Measurements from ENCODE around the gene ZNF155.
"Not testable (repeated sequence)": the region's sequence is repeated elsewhere in the genome, so short reads cannot be mapped to it uniquely, and the experiment has no call there.

Gene ZNF155

DNA sequence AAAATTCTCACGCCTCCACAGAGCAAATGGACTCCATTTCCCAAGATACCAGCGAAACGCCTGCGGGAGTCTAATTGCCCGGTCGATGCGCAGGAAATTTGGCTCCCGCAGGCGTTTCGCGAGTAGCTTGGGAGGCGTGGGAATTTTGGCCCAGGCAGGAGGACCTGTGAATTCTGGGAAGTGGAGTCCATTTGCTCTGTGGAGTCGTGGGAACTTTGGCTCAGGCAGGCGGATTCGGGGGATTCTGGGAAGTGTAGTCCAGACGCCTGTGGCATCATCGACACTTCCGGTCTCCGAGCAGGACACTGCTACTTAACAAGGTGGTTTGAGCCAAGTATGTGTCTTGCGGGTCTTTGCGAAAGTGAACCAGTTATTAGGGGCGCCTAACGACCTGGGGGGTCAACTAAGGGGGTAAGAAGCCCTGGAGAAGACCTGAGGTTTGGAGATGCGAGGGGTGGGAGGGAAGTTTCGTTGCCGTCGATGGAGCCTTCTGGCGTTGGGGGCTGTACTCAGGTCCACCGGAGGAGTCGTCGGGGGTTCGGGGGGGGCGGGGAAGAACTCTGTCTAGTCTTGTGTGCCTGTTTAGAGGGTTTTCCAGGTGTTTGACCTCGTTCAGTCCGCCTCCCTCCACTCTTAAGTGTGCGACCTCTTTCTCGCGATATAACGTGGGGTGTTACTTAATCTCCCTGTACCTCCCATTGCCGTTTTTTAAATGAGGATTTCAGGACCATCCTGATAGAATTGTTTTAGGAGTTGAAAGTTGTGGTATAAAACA, at the start of gene ZNF155:
Gene ZNF155, plus strand, starts transcription at position 277 of the 775 bp plus-strand sequence. CDS start 4,356 bp downstream, outside the sequence.
- Histone ChIP-seq H3K27ac (peak within 1 kb of the TSS; percentile 19 to 90 (median 76)), H3K4me3 (peak within 1 kb of the TSS; percentile 54 to 81 (median 73))

GRCh38 chr19:43934985-43935708, 48.8 kb upstream of the ZNF155 start, which contains the start of gene ZNF45:
TSS of gene ZNF45 (minus strand) at chr19:43935282. CDS start at chr19:43922185, 13,097 bp downstream.
- peak within 1 kb of the TSS; percentile 47 to 77 (median 65) for H3K4me3 ChIP-seq
- peak within 1 kb of the TSS; percentile 41 to 95 (median 85) for H3K27ac ChIP-seq

DNA sequence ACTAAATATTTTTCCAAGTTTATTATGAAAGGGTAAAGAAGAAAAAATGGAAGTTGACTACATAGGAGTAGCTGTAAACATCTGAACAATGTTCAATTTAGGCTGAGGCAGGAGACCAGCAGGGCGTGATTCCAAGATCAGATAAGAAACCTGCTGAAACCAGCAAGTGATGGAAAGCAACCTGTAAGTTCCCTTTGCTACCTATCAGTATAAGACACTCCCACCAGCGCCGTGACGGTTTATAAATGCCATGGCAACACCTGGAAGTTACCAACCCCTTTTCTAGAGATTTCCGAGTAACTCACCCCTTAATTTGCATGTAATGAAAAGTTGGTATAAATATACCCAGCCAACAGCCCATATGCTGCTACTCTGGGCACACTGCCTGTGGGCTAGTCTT, 47.8 kb upstream of the ZNF155 start:
- H3K4me3 ChIP-seq = no peak overlapping the region
- peak overlapping the region in 1 of 21 experiments; percentile 12 for H3K27ac ChIP-seq

- H3K27ac ChIP-seq = no peak overlapping the region
- H3K4me3 ChIP-seq = no peak overlapping the region
Observed at GRCh38 chr19:43939557-43940260, 44.3 kb upstream of the ZNF155 start.

DNA sequence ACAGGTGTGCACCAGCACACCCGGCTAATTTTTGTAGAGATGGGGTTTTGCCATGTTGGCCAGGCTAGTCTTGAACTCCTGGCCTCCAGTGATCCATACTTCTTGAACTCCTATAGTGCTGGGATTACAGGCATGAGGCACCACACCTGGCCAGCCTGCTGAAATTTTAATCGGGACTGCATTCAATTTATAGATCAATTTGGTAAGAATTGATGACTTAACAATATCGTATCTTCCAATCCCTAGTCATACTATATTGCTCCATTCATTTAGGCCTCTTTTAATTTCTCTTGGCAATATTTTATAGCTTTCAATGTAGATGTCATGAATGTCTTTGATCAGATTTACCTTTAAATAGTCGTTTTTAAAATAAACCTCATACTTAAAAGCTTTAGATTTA, 43.3 kb upstream of the ZNF155 start:
- Histone ChIP-seq H3K4me3 (no peak overlapping the region), H3K27ac (no peak overlapping the region)

GRCh38 chr19:43941209-43941608, 42.8 kb upstream of the ZNF155 start:
- Histone ChIP-seq H3K4me3 (no peak overlapping the region), H3K27ac (no peak overlapping the region)

DNA sequence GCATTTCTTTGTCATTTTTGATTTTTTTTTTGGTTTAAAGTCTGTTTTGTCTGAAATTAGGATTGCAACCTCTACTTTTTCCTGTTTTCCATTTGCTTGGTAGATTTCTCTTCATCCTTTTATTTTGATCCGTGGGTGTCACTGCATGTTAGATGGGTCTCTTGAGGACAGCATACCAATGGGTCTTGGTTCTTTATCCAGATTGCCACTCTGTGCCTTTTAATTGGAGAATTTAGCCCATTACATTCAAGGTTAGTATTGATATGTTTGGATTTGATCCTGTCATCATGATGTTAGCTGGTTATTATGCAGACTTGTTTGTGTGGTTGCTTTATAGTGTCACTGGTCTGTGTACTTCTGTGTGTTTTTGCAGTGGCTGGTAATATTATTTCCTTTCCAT, 36.6 kb upstream of the ZNF155 start:
- not testable (repeated sequence) for H3K27ac ChIP-seq, H3K4me3 ChIP-seq

DNA sequence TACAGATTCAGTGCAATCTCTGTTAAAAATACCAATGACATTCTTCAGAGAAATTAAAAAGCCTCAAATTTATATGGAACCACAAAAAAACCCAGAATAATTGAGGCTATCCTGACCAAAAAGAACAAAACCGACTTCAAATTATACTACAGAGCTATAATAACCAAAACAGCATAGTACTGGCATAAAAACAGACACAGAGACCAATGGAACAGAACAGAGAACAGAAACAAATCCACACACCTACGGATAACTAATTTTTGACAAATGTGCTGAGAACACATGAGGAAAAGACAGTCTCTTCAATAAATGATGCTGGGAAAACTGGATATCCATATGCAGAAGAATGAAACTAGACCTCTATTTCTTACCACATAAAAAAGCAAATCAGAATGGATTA, 34.2 kb upstream of the ZNF155 start:
- not testable (repeated sequence) for H3K4me3 ChIP-seq, H3K27ac ChIP-seq

GRCh38 chr19:43950834-43951645, 32.9 kb upstream of the ZNF155 start, which contains the start of gene ZNF221:
TSS of gene ZNF221 (plus strand) at chr19:43951228. CDS start at chr19:43962727, 11,499 bp downstream.
- H3K4me3 ChIP-seq = peak within 1 kb of the TSS; percentile 43 to 71 (median 51)
- H3K27ac ChIP-seq = peak within 1 kb of the TSS in 19 of 21 experiments; percentile 18 to 76 (median 63)

DNA sequence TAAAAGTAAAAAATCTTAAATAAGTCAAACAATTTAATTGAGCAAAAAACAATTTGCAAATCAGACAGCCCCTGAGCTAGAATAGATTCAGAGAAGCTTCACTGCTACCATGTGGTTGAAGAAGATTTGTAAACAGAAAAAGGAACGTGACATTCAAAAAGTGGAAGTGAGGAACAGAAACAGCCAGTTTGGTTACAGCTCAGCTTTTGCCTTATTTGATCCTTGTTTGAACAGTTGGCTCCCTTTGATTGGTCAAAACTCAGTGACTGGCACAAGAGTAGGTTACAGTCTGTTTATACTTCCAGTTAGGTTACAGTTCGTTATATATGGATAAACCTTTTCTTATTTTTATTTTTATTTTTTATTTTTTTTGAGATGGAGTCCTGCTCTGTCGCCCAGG, 27.2 kb upstream of the ZNF155 start:
- H3K4me3 ChIP-seq = no peak overlapping the region

GRCh38 chr19:43957891-43958290, 26.1 kb upstream of the ZNF155 start:
- H3K4me3 ChIP-seq = no peak overlapping the region
- H3K27ac ChIP-seq = no peak overlapping the region

More for the DNA sequence above, 27.2 kb upstream of the ZNF155 start:
- no peak overlapping the region for H3K27ac ChIP-seq

DNA sequence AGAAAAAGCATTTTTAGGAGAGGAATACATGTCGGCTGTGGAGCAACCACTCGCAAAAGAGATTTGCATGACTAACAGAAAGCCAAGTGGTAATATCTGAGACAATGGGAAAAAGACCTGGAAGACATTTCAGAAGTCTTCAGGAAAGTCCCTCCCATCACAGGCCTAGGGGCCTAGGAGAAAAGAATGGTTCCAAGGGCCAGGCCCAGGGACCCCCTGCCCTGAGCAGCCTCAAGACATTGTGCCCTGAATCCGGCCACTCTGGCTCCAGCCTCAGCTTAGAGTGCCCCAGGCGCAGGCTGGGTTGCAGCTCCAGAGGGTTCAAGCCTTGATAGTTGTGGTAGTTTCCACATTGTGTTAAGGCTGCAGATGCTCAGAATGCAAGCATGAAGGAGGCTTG, 23.6 kb upstream of the ZNF155 start:
- Histone ChIP-seq H3K4me3 (no peak overlapping the region), H3K27ac (no peak overlapping the region)

GRCh38 chr19:43966079-43966694, 17.8 kb upstream of the ZNF155 start:
- Histone ChIP-seq H3K27ac (no peak overlapping the region), H3K4me3 (no peak overlapping the region)

DNA sequence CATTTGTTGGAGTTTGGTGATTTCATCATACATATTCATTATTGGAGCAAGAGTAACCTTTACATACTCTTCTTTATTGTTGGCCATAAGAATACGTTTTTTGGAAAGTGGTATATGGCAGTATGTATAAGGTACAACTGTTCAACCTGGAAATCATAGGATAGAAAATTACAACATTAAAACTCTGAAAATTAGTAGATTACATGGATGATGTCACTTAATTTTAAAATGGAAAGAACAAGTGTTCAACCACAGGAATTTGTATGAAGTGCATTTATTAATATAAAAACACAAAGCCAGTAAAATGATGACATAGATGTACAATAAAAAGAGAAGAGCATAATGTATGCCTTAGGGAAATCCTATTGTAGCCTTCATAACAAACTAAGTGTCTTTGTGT, 7.3 kb upstream of the ZNF155 start:
- Histone ChIP-seq H3K27ac (no peak overlapping the region), H3K4me3 (no peak overlapping the region)

- Histone ChIP-seq H3K4me3 (peak overlapping the region; percentile 54 to 81 (median 73)), H3K27ac (peak overlapping the region in 4 of 21 experiments; percentile 69 to 85 (median 78))
Observed at GRCh38 chr19:43983544-43983911, 460 bp upstream of the ZNF155 start.

GRCh38 chr19:43984687-43985000, 656 bp downstream of the ZNF155 start:
- H3K4me3 ChIP-seq = peak overlapping the region; percentile 54 to 81 (median 73)
- peak overlapping the region in 17 of 21 experiments; percentile 36 to 90 (median 77) for H3K27ac ChIP-seq

- H3K27ac ChIP-seq = no peak overlapping the region
- H3K4me3 ChIP-seq = no peak overlapping the region
Observed at GRCh38 chr19:43997631-43998290, 13.8 kb downstream of the ZNF155 start.

GRCh38 chr19:44002212-44002565, 18.2 kb downstream of the ZNF155 start:
- Histone ChIP-seq H3K4me3 (peak overlapping the region; percentile 56 to 88 (median 79)), H3K27ac (peak overlapping the region in 20 of 21 experiments; percentile 34 to 90 (median 80))
